ENCODE measurements around the gene PPP1R15B. TPM values are rescaled to one million over a fixed set of nuclear protein-coding genes. Genes with fewer than 3 reads are reported as not detected.

The PPP1R15B gene
- total RNA-seq, 1 experiment from 2014 or later = 52.5 TPM

DNA sequence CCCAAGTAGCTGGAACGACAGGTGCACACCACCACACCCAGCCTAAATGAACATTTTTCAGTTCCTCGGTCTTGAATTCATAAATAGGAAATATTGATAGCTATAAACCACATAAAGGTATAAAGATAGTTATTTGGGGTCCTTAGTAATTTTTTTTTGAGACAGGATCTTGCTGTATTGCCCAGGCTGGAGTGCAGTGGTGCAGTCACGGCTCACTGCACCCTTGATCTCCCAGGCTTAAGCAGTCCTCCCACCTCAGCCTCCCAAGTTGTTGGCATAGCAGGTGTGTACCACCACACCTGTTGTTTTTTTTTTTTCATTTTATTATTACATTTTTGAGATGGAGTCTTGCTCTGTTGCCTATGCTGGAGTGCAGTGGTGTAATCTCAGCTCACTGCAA is 3.7 kb upstream of the PPP1R15B start:
- ChIA-PET POLR2A (ENCODE audit: low non-redundant PET) (no interaction called here), CTCF (no interaction called here)
- Histone ChIP-seq H3K9me3 (ENCODE audit: low read depth, low read length, poor library complexity, severe bottlenecking) (no peaks in the 10 kb centered on the region), H3K4me3 (ENCODE audit: low read depth, low read length, poor library complexity, severe bottlenecking) (no peak overlapping the region), H3K36me3 (ENCODE audit: insufficient read depth, low read length, poor library complexity, severe bottlenecking) (no peaks in the 10 kb centered on the region), H3K27me3 (replicated peaks; ENCODE audit: insufficient read depth, low read depth, low read length, poor library complexity) (no peaks in the 10 kb centered on the region), H3K27ac (ENCODE audit: low read depth, low read length, poor library complexity, severe bottlenecking) (no peak overlapping the region), H3K4me1 (ENCODE audit: insufficient read depth, low read length, poor library complexity, severe bottlenecking) (peaks cover 27% of the 10 kb centered on the region)
- intact Hi-C loops (cut with micrococcal nuclease; ENCODE audit: unreplicated experiment) = no loop called here
- no peak for DNase-seq (ENCODE audit: low spot score)
- no TSS peak for BruUV-seq (replicated peaks)
- no peak for TF ChIP-seq EZH2 (IDR thresholded peaks at IDR 0.05; ENCODE audit: borderline replicate concordance, low read depth, low read length, poor library complexity, severe bottlenecking)
- TF ChIP-seq, protein P1, sequence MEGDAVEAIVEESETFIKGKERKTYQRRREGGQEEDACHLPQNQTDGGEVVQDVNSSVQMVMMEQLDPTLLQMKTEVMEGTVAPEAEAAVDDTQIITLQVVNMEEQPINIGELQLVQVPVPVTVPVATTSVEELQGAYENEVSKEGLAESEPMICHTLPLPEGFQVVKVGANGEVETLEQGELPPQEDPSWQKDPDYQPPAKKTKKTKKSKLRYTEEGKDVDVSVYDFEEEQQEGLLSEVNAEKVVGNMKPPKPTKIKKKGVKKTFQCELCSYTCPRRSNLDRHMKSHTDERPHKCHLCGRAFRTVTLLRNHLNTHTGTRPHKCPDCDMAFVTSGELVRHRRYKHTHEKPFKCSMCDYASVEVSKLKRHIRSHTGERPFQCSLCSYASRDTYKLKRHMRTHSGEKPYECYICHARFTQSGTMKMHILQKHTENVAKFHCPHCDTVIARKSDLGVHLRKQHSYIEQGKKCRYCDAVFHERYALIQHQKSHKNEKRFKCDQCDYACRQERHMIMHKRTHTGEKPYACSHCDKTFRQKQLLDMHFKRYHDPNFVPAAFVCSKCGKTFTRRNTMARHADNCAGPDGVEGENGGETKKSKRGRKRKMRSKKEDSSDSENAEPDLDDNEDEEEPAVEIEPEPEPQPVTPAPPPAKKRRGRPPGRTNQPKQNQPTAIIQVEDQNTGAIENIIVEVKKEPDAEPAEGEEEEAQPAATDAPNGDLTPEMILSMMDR (conservative IDR thresholded peaks at IDR 0.05; ENCODE audit: low read depth, low read length) = no peak

DNA sequence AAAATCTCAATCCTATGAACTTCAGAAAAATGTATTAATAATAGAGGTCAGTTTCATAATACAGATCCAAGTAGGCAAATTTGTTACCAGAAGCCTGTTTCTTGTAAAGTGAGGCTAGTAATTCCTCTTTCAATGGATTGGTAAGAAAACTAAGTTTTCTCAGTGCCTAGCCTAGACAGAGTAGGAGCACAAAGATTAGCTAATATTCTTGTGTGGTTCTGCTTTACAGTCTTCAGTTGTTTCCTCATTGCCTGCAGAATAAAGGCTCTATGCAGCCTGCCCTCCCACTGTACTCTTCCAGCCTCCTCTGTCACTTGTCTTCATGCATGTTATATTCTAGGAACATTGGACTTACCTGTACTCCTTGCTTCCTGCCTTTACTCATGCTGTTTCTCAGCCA is 2.4 kb upstream of the PPP1R15B start:
- TF ChIP-seq, protein P1 (conservative IDR thresholded peaks at IDR 0.05; ENCODE audit: low read depth, low read length) = no peak
- TF ChIP-seq EZH2 (IDR thresholded peaks at IDR 0.05; ENCODE audit: borderline replicate concordance, low read depth, low read length, poor library complexity, severe bottlenecking) = no peak
- no peaks in the 10 kb centered on the region for H3K27me3 ChIP-seq (replicated peaks; ENCODE audit: insufficient read depth, low read depth, low read length, poor library complexity)

DNA sequence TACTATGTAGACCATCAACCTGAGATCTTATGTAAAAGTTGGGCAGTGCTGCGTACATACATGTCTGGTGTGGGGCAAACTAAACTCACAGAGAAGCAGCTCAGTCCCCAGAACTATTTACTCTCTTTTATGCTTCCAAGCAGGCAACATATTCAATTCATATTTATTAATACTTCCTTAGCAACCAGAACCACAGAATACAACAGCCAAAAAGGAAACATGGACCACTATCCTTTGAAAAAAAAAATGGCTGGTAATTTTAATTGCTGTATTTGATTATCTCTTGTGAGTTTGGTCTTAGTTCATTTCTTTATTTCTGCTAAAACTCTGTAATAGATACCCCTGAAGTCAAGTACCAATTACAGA is 1.5 kb upstream of the PPP1R15B start:
- intact Hi-C loops (cut with micrococcal nuclease; ENCODE audit: unreplicated experiment) = no loop called here
- ChIA-PET POLR2A (ENCODE audit: low non-redundant PET) (no interaction called here), CTCF (no interaction called here)
- Histone ChIP-seq H3K27me3 (replicated peaks; ENCODE audit: insufficient read depth, low read depth, low read length, poor library complexity) (no peaks in the 10 kb centered on the region), H3K27ac (ENCODE audit: low read depth, low read length, poor library complexity, severe bottlenecking) (peak overlapping the region; percentile 17), H3K36me3 (ENCODE audit: insufficient read depth, low read length, poor library complexity, severe bottlenecking) (peaks cover 7% of the 10 kb centered on the region), H3K4me1 (ENCODE audit: insufficient read depth, low read length, poor library complexity, severe bottlenecking) (peaks cover 12% of the 10 kb centered on the region), H3K4me3 (ENCODE audit: low read depth, low read length, poor library complexity, severe bottlenecking) (no peak overlapping the region), H3K9me3 (ENCODE audit: low read depth, low read length, poor library complexity, severe bottlenecking) (no peaks in the 10 kb centered on the region)
- no TSS peak for BruUV-seq (replicated peaks)
- no peak for DNase-seq (ENCODE audit: low spot score)
- TF ChIP-seq, protein P1 (conservative IDR thresholded peaks at IDR 0.05; ENCODE audit: low read depth, low read length) = no peak
- no peak for TF ChIP-seq EZH2 (IDR thresholded peaks at IDR 0.05; ENCODE audit: borderline replicate concordance, low read depth, low read length, poor library complexity, severe bottlenecking)

More for the DNA sequence above, 2.4 kb upstream of the PPP1R15B start:
- peaks cover 7% of the 10 kb centered on the region for H3K36me3 ChIP-seq (ENCODE audit: insufficient read depth, low read length, poor library complexity, severe bottlenecking)
- H3K27ac ChIP-seq (ENCODE audit: low read depth, low read length, poor library complexity, severe bottlenecking) = no peak overlapping the region
- H3K4me1 ChIP-seq (ENCODE audit: insufficient read depth, low read length, poor library complexity, severe bottlenecking) = peaks cover 21% of the 10 kb centered on the region
- BruUV-seq (replicated peaks) = no TSS peak
- no peak overlapping the region for H3K4me3 ChIP-seq (ENCODE audit: low read depth, low read length, poor library complexity, severe bottlenecking)
- no peaks in the 10 kb centered on the region for H3K9me3 ChIP-seq (ENCODE audit: low read depth, low read length, poor library complexity, severe bottlenecking)
- ChIA-PET POLR2A (ENCODE audit: low non-redundant PET) (no interaction called here), CTCF (interaction anchor here (0.6 kb wide), 1 partner anchor 99 kb away, joined by 6 read pairs; no protein-coding TSS in a partner anchor)
- no peak for DNase-seq (ENCODE audit: low spot score)
- intact Hi-C loops (cut with micrococcal nuclease; ENCODE audit: unreplicated experiment) = no loop called here

Data from A673 (cell line).